ENCODE measurements around the gene SH3BP5.

Gene SH3BP5

DNA sequence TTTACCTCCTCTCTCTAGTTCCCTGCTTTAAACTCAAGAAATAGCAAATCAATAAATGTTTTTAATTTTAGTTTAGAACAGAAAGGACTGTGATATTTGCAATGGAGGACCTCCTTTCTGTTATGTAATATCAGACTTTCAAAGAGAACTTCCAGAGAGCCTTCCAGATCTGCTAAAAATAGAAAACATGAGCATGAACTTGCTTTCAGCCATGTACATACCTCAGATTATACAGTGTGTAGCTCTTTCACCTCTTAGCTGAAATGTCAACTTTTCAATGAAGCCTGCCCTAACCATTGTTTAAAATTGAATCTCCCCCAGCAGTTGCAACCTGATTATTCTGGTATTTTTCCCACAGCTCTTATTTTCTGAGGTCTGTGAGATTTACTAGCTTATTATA lies 113.7 kb downstream of the SH3BP5 start:
- H3K9me3 Mint-ChIP-seq, result no peaks in the 10 kb centered on the region
- H3K27ac Mint-ChIP-seq, result no peak overlapping the region

DNA sequence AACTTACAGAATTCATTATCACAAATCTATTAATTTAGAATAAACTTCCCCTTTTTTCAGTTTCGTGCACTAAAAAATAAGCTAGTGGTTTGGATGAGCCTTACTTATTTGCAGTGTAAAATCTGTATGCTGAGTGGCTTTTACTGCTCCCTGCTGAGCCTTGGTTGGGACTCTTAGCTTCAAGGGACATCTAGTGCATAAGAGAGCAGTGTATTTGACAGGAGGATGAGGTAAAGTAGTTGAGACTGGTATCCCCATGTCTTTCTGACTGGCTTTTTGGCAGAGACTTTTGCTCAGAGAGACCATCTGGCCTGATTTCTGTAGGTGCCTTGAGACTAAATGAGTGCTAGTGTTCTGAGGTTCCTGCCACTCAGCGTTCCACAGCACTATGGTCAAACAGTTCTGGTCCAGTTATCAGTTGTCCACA lies 114.5 kb downstream of the SH3BP5 start:
- no peak overlapping the region for H3K4me3 Mint-ChIP-seq
- H3K9me3 Mint-ChIP-seq, result no peaks in the 10 kb centered on the region
- H3K27ac Mint-ChIP-seq, result no peak overlapping the region
- no peaks in the 10 kb centered on the region for H3K27me3 Mint-ChIP-seq (ENCODE audit: low read depth)
- peaks cover 2% of the 10 kb centered on the region for H3K4me1 Mint-ChIP-seq (ENCODE audit: low read depth)
- H3K36me3 Mint-ChIP-seq (ENCODE audit: low read depth), result peaks cover 50% of the 10 kb centered on the region

More for the DNA sequence above, 113.7 kb downstream of the SH3BP5 start:
- no peak overlapping the region for H3K4me3 Mint-ChIP-seq
- H3K36me3 Mint-ChIP-seq (ENCODE audit: low read depth), result peaks cover 49% of the 10 kb centered on the region
- H3K4me1 Mint-ChIP-seq (ENCODE audit: low read depth), result peaks cover 2% of the 10 kb centered on the region
- no peaks in the 10 kb centered on the region for H3K27me3 Mint-ChIP-seq (ENCODE audit: low read depth)

DNA sequence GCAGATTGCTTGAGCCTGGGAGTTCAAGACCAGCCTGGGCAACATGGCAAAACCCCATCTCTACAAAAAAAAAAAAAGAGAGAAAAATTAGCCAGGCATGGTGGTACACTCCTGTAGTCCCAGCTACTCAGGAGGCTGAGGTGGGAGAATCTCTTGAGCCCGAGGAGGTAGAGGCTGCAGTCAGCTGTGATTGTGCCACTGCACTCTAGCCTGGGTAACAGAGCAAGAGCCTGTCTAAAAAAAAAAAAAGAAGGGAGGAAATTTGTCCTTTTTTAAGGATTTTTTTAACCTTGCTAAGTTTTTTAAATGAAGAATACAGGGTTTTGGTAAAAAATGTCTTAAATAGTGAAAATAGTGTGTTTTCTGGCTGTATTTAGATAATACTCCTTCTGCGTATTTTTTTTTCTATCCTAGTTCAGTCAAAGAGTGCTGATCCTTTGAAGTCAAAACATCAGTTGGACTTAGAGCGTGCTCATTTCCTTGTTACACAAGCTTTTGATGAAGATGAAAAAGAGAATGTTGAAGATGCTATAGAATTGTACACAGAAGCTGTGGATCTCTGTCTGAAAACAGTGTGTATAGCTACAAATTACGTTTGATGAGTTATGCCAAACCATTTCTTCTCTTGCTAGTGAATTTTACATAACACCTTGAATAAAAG lies 115.2 kb downstream of the SH3BP5 start:
- H3K9me3 Mint-ChIP-seq, result no peaks in the 10 kb centered on the region
- no peaks in the 10 kb centered on the region for H3K27me3 Mint-ChIP-seq (ENCODE audit: low read depth)
- peaks cover 2% of the 10 kb centered on the region for H3K4me1 Mint-ChIP-seq (ENCODE audit: low read depth)
- no peak overlapping the region for H3K4me3 Mint-ChIP-seq
- H3K36me3 Mint-ChIP-seq (ENCODE audit: low read depth), result peaks cover 50% of the 10 kb centered on the region
- no peak overlapping the region for H3K27ac Mint-ChIP-seq

DNA sequence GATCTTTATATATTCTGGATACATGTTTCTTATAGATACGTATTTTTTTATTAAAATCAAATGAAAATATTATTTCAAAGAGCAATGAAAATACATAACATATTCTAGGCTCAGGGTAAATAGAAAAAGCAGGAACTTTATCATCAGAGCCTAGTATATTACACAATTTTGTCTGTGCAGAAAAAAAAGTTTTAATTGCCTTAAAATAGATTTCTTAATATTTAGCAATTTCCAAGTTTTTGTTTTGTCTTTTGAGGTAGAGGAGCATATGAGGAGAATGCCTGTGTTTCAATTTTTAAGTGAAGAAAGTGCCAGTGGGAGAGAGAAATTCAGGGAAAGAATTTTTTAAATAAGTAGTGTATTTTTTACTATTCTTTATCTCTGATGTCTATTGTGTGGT lies 115.9 kb downstream of the SH3BP5 start:
- Mint-ChIP-seq H3K36me3 (ENCODE audit: low read depth) (peaks cover 50% of the 10 kb centered on the region), H3K4me3 (no peak overlapping the region), H3K27ac (no peak overlapping the region), H3K27me3 (ENCODE audit: low read depth) (no peaks in the 10 kb centered on the region), H3K9me3 (no peaks in the 10 kb centered on the region), H3K4me1 (ENCODE audit: low read depth) (peaks cover 3% of the 10 kb centered on the region)

- Mint-ChIP-seq H3K36me3 (ENCODE audit: low read depth) (peaks cover 50% of the 10 kb centered on the region), H3K27me3 (ENCODE audit: low read depth) (no peaks in the 10 kb centered on the region), H3K9me3 (no peaks in the 10 kb centered on the region), H3K27ac (no peak overlapping the region), H3K4me3 (no peak overlapping the region), H3K4me1 (ENCODE audit: low read depth) (peaks cover 3% of the 10 kb centered on the region)
Measured at GRCh38 chr3:15215996-15216395, 116.4 kb downstream of the SH3BP5 start.

DNA sequence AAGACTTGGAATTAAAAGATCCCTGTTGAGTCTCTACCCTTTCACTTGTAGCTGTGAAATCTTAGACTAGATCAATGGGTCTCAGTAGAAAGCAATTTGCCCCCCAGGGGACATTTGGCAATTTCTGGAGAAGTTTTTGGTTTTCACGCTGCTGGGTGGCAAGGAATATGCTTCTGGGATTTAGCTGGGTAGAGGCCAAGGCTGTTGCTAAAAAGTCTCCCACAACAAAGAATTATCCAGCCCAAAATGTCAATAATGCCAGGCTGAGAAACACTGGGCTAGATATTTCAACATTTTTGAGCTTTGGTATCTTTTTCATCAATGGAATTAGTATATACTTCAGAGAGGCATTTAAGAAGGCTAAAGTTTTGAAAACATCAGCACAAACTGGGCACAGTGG lies 117.6 kb downstream of the SH3BP5 start:
- Mint-ChIP-seq H3K27ac (no peak overlapping the region), H3K4me3 (no peak overlapping the region), H3K36me3 (ENCODE audit: low read depth) (peaks cover 45% of the 10 kb centered on the region), H3K4me1 (ENCODE audit: low read depth) (peaks cover 3% of the 10 kb centered on the region), H3K27me3 (ENCODE audit: low read depth) (no peaks in the 10 kb centered on the region), H3K9me3 (no peaks in the 10 kb centered on the region)

DNA sequence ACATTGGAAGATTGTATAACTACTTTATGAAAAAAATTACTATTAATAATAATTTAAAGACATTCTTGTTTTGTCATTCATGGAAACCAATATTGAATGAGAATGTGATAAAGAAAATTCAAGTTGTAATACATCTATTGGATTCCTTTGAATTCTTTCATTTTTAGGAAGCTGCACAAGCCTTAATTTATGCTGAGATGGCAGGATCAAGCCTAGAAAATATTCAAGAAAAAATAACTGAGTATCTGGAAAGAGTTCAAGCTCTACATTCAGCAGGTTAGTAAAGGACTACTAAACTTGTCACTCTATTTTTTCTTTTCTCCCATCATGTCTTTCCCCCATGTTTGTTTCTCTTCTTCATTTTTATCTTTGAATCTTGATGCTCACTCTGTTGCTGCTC lies 120.4 kb downstream of the SH3BP5 start:
- H3K36me3 Mint-ChIP-seq (ENCODE audit: low read depth), result peaks cover 27% of the 10 kb centered on the region
- H3K27ac Mint-ChIP-seq, result no peak overlapping the region
- H3K4me3 Mint-ChIP-seq, result no peak overlapping the region
- H3K27me3 Mint-ChIP-seq (ENCODE audit: low read depth), result no peaks in the 10 kb centered on the region
- peaks cover 11% of the 10 kb centered on the region for H3K4me1 Mint-ChIP-seq (ENCODE audit: low read depth)
- H3K9me3 Mint-ChIP-seq, result no peaks in the 10 kb centered on the region

DNA sequence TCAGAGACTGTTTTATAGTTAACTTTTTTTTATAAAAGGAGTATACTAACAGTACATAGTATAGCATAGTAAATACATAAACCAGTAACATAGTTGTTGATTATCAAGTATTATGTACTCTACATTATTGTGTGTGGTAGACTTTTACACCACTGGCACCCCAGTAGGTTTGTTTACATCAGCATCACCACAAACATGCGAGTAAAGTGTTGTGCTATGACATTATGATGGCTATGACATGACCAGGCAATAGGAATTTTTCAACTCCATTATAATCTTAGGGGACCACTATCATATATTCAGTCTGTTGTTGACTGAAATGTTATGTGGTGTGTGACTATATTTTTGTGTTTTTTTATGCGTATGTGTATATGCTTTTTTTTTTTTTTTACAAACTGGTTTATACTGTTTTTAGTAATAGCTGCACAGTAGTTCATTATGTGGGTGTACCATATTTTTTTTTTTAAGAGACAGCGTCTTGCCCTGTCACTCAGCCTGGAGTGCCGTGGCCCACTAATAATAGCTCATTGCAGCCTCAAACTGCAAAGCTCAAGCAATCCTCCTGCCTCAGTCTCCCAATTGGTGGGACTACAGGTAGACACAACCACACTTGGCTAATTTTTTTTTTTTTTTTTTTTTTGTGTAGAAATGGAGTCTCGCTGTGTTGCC lies 124.4 kb downstream of the SH3BP5 start:
- Mint-ChIP-seq H3K36me3 (ENCODE audit: low read depth) (peaks cover 9% of the 10 kb centered on the region), H3K27me3 (ENCODE audit: low read depth) (no peaks in the 10 kb centered on the region), H3K27ac (peak overlapping the region; percentile 67), H3K4me3 (peak overlapping the region; percentile 95), H3K9me3 (no peaks in the 10 kb centered on the region), H3K4me1 (ENCODE audit: low read depth) (peaks cover 20% of the 10 kb centered on the region)

DNA sequence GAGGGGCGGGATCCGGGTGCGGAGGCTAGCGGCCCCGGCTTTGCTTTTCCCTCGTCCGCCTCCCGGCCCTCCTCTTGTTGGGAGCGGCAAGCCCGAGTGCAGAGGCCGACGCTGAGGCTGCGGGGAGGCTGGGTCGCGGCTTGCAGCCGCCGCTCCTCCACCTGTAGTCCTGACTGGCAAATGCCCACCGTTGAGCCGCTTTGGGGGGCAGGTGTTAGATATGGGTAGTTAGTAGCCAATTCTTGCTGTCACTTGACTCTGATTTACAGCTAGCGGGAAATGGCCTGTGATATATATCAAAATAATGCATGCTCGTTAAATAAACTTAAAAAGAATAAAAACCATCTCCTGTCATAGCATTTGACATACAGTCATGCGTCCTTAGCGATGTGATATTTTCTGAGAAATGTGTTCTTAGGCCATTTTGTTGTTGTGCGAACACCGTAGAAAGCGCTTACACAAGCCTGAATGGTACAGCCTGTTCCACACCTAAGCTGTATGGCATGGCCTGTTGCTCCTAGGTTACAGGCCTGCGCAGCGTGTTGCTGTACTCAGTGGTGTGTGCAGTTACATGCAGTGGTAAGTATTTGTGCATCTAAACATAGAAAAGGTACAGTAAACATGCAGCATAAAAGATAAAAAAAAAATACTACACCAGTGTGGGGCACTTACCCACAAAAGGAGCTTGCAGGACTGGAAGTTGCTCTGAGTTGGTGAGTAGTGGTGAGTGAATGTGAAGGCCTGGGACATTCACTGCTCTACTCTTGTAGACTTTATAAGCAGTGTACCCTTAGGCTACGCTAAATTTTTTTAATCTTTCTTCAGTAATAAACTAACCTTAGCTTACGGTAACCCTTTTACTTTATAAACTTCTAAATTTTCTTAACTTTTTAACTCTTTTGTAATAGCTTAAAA lies 125.5 kb downstream of the SH3BP5 start:
- H3K27me3 Mint-ChIP-seq (ENCODE audit: low read depth), result no peaks in the 10 kb centered on the region
- H3K4me3 Mint-ChIP-seq, result peak overlapping the region; percentile 95
- H3K36me3 Mint-ChIP-seq (ENCODE audit: low read depth), result peaks cover 3% of the 10 kb centered on the region
- no peaks in the 10 kb centered on the region for H3K9me3 Mint-ChIP-seq
- peak overlapping the region; percentile 95 for H3K27ac Mint-ChIP-seq
- H3K4me1 Mint-ChIP-seq (ENCODE audit: low read depth), result peaks cover 20% of the 10 kb centered on the region

DNA sequence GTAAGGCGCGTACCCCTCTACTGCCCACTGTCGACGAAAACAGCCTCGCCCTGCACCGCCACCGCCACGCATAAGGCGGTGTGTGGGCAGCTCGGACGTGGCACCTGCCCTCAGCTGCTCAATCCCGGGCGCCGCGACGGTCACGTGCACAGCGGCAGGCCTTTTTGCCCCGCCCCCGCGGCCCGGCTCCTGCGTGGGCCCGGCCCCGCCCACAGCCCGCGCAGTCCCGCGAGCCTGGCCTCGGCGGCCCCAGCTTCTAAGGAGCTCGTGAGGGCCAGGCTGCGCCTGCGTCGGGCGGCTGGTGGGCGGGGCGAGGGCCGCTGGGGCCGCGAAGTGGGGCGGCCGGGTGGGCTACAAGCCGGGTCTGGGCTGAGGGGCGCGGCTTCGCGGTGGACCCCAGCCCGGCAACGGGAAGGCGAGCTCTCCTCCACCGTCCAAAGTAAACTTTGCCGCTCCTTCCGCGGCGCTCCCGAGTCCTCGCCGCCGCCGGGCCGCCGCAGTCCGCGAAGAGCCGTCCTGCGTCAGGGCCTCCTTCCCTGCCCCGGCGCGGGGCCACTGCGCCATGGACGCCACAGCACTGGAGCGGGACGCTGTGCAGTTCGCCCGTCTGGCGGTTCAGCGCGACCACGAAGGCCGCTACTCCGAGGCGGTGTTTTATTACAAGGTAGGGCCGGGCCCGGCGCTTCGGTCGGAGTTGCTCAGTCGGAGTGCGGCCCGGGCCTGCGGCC lies 126.3 kb downstream of the SH3BP5 start, which contains the start of gene CAPN7:
Gene CAPN7, plus strand, starts transcription at position 313 of the 728 bp plus-strand sequence. Its CDS starts 250 bp downstream, at position 563.
- peak within 1 kb of the TSS; percentile 95 for H3K27ac Mint-ChIP-seq
- H3K4me1 Mint-ChIP-seq (ENCODE audit: low read depth), result peaks cover 20% of the 10 kb centered on the region
- peaks cover 3% of the 10 kb centered on the region for H3K36me3 Mint-ChIP-seq (ENCODE audit: low read depth)
- H3K4me3 Mint-ChIP-seq, result peak within 1 kb of the TSS; percentile 95
- no peaks in the 10 kb centered on the region for H3K27me3 Mint-ChIP-seq (ENCODE audit: low read depth)
- no peaks in the 10 kb centered on the region for H3K9me3 Mint-ChIP-seq

DNA sequence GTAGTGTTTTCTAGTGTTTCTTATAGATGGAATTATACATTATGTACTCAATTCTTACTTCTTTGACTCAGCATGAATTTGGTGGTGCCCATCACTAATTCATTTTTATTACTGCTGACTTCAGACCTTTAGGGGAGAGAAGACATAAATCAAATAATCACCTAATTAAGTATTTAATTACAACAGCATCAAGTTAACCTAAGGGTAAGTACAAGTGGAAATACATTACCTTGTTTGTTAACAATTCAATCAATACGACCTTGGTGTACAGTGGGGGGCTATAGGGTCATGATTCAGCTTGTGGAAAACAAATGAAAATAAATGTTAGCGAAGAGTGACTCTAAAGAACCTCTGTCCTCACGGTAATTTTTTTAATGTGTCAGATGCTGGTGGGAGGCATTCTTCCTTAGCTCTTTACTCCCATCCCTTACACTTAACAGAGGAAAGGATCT lies 126.9 kb downstream of the SH3BP5 start:
- H3K9me3 Mint-ChIP-seq, result no peaks in the 10 kb centered on the region
- H3K4me3 Mint-ChIP-seq, result peak overlapping the region; percentile 89
- no peaks in the 10 kb centered on the region for H3K27me3 Mint-ChIP-seq (ENCODE audit: low read depth)
- peaks cover 20% of the 10 kb centered on the region for H3K4me1 Mint-ChIP-seq (ENCODE audit: low read depth)
- H3K27ac Mint-ChIP-seq, result peak overlapping the region; percentile 82
- peaks cover 1% of the 10 kb centered on the region for H3K36me3 Mint-ChIP-seq (ENCODE audit: low read depth)

Measured in T-helper 1 cell treated with Interleukin-12 subunit alpha and Interleukin-12 subunit beta and Interleukin-4 antibody, amounts not matched to agents 30 μg/mL and 1 μg/mL, for 36 hours (primary cell).